ENCODE data around the gene AHSA1. TPM values are rescaled to one million over a fixed set of nuclear protein-coding genes. Genes with fewer than 3 reads are reported as not detected.
"Not testable (repeated sequence)": the region's sequence is repeated elsewhere in the genome, so short reads cannot be mapped to it uniquely, and the experiment has no call there.

Gene AHSA1
- 119 TPM for polyA plus RNA-seq
- long read RNA-seq, donor 1, transcript AHSA1-201 (9 exons, 1,402 nt): major isoform, 21 of 25 reads
- long read RNA-seq, donor 1, partial matches to known transcripts: 0 of 25 reads
- long read RNA-seq, donor 1, other reads (novel, unspliced or antisense): 0 of 25 reads
- long read RNA-seq, donor 2, transcript AHSA1-201 (9 exons, 1,402 nt): major isoform, 34 of 63 reads
- long read RNA-seq, donor 2, transcript AHSA1-207 (5 exons, 561 nt): minor isoform, 7 of 63 reads
- long read RNA-seq, donor 2, partial matches to known transcripts: 15 of 63 reads
- long read RNA-seq, donor 2, other reads (novel, unspliced or antisense): 0 of 63 reads
- long read RNA-seq, donor 3: 0 reads
- long read RNA-seq, donor 4, partial matches to known transcripts: 0 of 1 reads
- long read RNA-seq, donor 4, other reads (novel, unspliced or antisense): 0 of 1 reads
- long read RNA-seq, donor 5, transcript AHSA1-201 (9 exons, 1,402 nt): major isoform, 9 of 14 reads
- long read RNA-seq, donor 5, partial matches to known transcripts: 0 of 14 reads
- long read RNA-seq, donor 5, other reads (novel, unspliced or antisense): 0 of 14 reads
- long read RNA-seq, donor 6, transcript AHSA1-201 (9 exons, 1,402 nt): major isoform, 20 of 28 reads
- long read RNA-seq, donor 6, partial matches to known transcripts: 0 of 28 reads
- long read RNA-seq, donor 6, other reads (novel, unspliced or antisense): 0 of 28 reads
- long read RNA-seq, donor 7, transcript AHSA1-201 (9 exons, 1,402 nt): major isoform, 12 of 16 reads
- long read RNA-seq, donor 7, partial matches to known transcripts: 0 of 16 reads
- long read RNA-seq, donor 7, other reads (novel, unspliced or antisense): 0 of 16 reads
- long read RNA-seq, donor 8, transcript AHSA1-201 (9 exons, 1,402 nt): major isoform, 45 of 72 reads
- long read RNA-seq, donor 8, transcript AHSA1-208 (2 exons, 832 nt): minor isoform, 6 of 72 reads
- long read RNA-seq, donor 8, partial matches to known transcripts: 18 of 72 reads
- long read RNA-seq, donor 8, other reads (novel, unspliced or antisense): 0 of 72 reads
- long read RNA-seq, donor 9, transcript AHSA1-201 (9 exons, 1,402 nt): major isoform, 31 of 41 reads
- long read RNA-seq, donor 9, partial matches to known transcripts: 0 of 41 reads
- long read RNA-seq, donor 9, other reads (novel, unspliced or antisense): 0 of 41 reads
- long read RNA-seq, donor 10, transcript AHSA1-201 (9 exons, 1,402 nt): major isoform, 32 of 34 reads
- long read RNA-seq, donor 10, partial matches to known transcripts: 0 of 34 reads
- long read RNA-seq, donor 10, other reads (novel, unspliced or antisense): 0 of 34 reads
- long read RNA-seq, donor 11, transcript AHSA1-201 (9 exons, 1,402 nt): major isoform, 25 of 33 reads
- long read RNA-seq, donor 11, partial matches to known transcripts: 5 of 33 reads
- long read RNA-seq, donor 11, other reads (novel, unspliced or antisense): 0 of 33 reads

DNA sequence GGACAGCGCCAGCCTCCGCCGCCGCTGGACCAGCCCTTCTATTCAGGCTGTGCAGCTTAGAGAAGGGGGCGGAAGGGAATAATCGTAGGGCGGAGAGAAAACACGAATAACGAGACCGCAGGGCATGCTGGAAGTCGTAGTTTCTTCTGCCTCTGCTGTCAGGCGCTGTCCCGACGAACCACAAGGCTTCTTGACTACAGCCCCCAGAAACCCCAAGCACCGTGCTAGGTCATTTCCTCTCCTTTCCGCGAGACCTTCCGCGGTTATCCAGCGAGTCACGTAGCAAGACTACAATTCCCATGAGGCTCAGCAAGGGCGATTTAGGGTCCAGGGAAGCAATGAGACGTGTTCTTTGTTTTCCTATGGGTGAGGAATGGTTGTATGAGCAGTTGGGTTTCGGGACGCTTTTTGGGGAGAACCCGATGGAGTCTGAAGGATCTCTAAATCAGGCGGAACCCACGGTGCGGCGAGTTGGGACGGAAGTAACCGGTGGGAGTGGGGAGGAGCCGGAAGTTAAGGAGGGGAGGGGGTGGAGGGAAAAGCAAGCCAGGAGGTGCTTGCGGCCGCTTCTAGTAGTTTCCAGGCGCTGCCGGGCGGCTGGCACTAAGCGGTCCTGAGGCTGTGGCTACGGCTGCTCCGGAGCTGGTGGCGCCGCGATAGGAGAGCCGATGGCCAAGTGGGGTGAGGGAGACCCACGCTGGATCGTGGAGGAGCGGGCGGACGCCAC lies at the start of gene AHSA1, which contains the start of gene VIPAS39:
Gene AHSA1, plus strand, starts transcription at position 572 of the 727 bp plus-strand sequence. Its CDS starts 97 bp downstream, at position 669.
Gene VIPAS39, minus strand, starts transcription at position 80 of the 727 bp plus-strand sequence. CDS start 3,499 bp downstream, outside the sequence.
- Histone ChIP-seq H3K9me3 (ENCODE audit: control insufficient read depth, low read depth, low read length) (no peaks in the 10 kb centered on the region), H3K4me1 (ENCODE audit: control insufficient read depth, insufficient read depth, low read length) (peaks cover 4% of the 10 kb centered on the region), H3K27ac (ENCODE audit: low read length) (peak within 1 kb of the TSS; percentile 88), H3K4me3 (ENCODE audit: low read length) (peak within 1 kb of the TSS; percentile 91), H3K27me3 (ENCODE audit: control insufficient read depth, insufficient read depth, low read length) (no peaks in the 10 kb centered on the region), H3K36me3 (ENCODE audit: control insufficient read depth, insufficient read depth, low read length) (peaks cover 36% of the 10 kb centered on the region)
- WGBS (ENCODE audit: insufficient coverage, low lambda C conversion rate): no CpG with 5 or more reads among the region's 50 CpGs
- DNase-seq: peak; percentile 99 to 100

DNA sequence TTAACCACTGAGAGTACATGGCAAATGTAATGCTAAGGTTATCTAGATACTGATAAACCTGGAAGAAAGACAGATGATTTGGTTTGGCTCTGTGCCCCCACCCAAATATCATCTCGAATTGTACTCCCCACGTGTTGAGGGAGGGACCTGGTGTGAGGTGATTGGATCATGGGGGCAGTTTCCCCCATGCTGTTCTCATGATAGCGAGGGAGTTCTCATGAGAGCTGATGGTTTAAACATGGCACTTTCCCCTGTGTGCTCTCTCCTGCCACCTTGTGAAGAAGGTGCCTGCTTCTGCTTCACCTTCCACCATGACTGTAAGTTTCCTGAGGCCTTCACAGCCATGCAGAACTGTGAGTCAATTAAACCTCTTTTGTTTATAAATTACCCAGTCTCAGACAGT lies 48.8 kb upstream of the AHSA1 start:
- H3K27me3 ChIP-seq (ENCODE audit: control insufficient read depth, insufficient read depth, low read length): no peaks in the 10 kb centered on the region
- no peak overlapping the region for H3K27ac ChIP-seq (ENCODE audit: low read length)
- H3K9me3 ChIP-seq (ENCODE audit: control insufficient read depth, low read depth, low read length): no peaks in the 10 kb centered on the region
- no peaks in the 10 kb centered on the region for H3K36me3 ChIP-seq (ENCODE audit: control insufficient read depth, insufficient read depth, low read length)
- H3K4me1 ChIP-seq (ENCODE audit: control insufficient read depth, insufficient read depth, low read length): no peaks in the 10 kb centered on the region
- DNase-seq: peak in 1 of 2 donors; percentile 20
- H3K4me3 ChIP-seq (ENCODE audit: low read length): no peak overlapping the region
- WGBS (ENCODE audit: insufficient coverage, low lambda C conversion rate): no CpG with 5 or more reads among the region's 3 CpGs

DNA sequence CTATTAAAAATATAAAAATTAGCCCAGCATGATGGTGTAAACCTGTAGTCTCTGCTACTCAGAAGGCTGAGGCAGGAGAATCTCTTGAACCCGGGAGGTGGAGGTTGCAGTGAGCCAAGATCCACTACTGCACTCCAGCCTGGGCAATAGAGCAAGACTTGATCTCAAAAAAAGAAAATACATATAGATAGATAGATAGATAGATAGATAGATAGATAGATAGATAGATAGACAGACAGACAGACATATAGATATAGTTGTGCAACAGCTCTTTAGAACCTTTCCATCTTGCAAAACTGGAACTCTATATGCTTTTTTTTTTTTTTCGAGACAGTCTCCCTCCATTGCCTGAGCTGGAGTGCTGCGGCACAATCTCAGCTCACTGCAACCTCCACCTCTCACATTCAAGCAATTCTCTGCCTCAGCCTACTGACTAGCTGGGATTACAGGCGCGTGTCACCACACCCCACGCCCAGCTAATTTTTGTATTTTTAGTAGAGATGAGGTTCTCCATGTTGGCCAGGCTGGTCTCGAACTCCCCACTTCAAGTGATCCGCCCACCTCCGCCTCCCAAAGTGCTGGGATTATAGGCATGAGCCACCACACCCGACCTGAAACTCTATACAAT lies 42.4 kb upstream of the AHSA1 start:
- peaks cover 21% of the 10 kb centered on the region for H3K9me3 ChIP-seq (ENCODE audit: control insufficient read depth, low read depth, low read length)
- WGBS (ENCODE audit: insufficient coverage, low lambda C conversion rate): no CpG with 5 or more reads among the region's 10 CpGs
- not testable (repeated sequence) for H3K36me3 ChIP-seq (ENCODE audit: control insufficient read depth, insufficient read depth, low read length); DNase-seq; H3K4me1 ChIP-seq (ENCODE audit: control insufficient read depth, insufficient read depth, low read length); H3K27ac ChIP-seq (ENCODE audit: low read length); H3K4me3 ChIP-seq (ENCODE audit: low read length); H3K27me3 ChIP-seq (ENCODE audit: control insufficient read depth, insufficient read depth, low read length)

DNA sequence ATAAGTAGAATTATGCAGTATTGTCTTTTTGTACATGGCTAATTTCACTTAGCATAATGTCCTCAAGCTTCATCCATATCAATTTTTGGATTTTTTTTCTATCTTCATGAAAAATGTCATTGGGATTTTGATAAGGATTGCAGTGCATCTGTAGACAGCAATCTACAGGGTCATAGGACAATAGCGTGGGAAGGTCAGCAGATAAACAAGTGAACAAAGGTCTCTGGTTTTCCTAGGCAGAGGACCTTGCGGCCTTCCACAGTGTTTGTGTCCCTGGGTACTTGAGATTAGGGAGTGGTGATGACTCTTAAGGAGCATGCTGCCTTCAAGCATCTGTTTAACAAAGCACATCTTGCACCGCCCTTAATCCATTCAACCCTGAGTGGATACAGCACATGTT lies 41.8 kb upstream of the AHSA1 start:
- H3K9me3 ChIP-seq (ENCODE audit: control insufficient read depth, low read depth, low read length): peaks cover 21% of the 10 kb centered on the region
- H3K36me3 ChIP-seq (ENCODE audit: control insufficient read depth, insufficient read depth, low read length); H3K27me3 ChIP-seq (ENCODE audit: control insufficient read depth, insufficient read depth, low read length); DNase-seq; H3K27ac ChIP-seq (ENCODE audit: low read length); H3K4me3 ChIP-seq (ENCODE audit: low read length); H3K4me1 ChIP-seq (ENCODE audit: control insufficient read depth, insufficient read depth, low read length): not testable (repeated sequence)
- no CpG with 5 or more reads among the region's 3 CpGs for WGBS (ENCODE audit: insufficient coverage, low lambda C conversion rate)

DNA sequence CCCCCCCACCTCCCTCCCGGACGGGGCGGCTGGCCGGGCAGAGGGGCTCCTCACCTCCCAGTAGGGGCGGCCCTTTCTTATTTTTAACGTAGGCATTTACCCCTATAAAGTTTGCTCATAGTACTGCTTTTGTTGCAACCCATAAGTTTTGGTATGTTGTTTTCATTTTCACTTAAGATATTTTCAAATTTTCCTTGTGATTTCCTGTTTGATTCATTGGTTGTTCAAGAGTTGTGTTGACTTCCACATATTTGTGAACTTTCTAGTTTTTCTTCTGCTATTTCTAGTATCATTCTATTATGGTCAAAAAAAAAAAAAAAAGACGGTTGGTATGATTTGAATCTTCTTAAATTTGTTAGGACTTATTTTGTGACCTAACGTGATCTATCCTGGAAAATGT lies 41.1 kb upstream of the AHSA1 start:
- no peak overlapping the region for H3K27ac ChIP-seq (ENCODE audit: low read length)
- WGBS (ENCODE audit: insufficient coverage, low lambda C conversion rate): no CpG with 5 or more reads among the region's 8 CpGs
- no peaks in the 10 kb centered on the region for H3K4me1 ChIP-seq (ENCODE audit: control insufficient read depth, insufficient read depth, low read length)
- no peak for DNase-seq
- peaks cover 21% of the 10 kb centered on the region for H3K9me3 ChIP-seq (ENCODE audit: control insufficient read depth, low read depth, low read length)
- no peaks in the 10 kb centered on the region for H3K27me3 ChIP-seq (ENCODE audit: control insufficient read depth, insufficient read depth, low read length)
- H3K4me3 ChIP-seq (ENCODE audit: low read length): no peak overlapping the region
- peaks cover 10% of the 10 kb centered on the region for H3K36me3 ChIP-seq (ENCODE audit: control insufficient read depth, insufficient read depth, low read length)

DNA sequence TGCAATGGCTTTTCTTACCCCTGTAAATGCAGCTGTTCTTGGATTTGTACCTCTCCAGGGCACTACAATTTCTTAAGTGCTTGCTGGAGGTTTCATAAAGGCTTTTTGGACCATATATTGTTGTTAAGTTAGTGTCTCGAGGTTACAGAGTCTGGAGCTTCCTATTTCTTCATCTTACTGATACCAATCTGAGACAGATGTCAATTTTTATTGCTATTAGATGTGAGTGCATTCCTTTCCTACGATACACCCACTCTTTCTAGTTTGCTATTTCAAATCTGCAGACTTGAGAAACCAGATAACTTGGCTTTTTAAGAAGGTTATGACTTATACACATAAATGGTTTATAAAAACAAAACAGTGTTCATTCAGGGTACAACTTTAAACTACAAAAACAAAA lies 36.7 kb upstream of the AHSA1 start:
- Histone ChIP-seq H3K36me3 (ENCODE audit: control insufficient read depth, insufficient read depth, low read length) (peaks cover 45% of the 10 kb centered on the region), H3K4me1 (ENCODE audit: control insufficient read depth, insufficient read depth, low read length) (no peaks in the 10 kb centered on the region), H3K27me3 (ENCODE audit: control insufficient read depth, insufficient read depth, low read length) (no peaks in the 10 kb centered on the region), H3K9me3 (ENCODE audit: control insufficient read depth, low read depth, low read length) (peaks cover 21% of the 10 kb centered on the region), H3K27ac (ENCODE audit: low read length) (no peak overlapping the region), H3K4me3 (ENCODE audit: low read length) (no peak overlapping the region)
- WGBS (ENCODE audit: insufficient coverage, low lambda C conversion rate): 83% methylated on average over 2 of the region's 2 CpGs
- DNase-seq: no peak

DNA sequence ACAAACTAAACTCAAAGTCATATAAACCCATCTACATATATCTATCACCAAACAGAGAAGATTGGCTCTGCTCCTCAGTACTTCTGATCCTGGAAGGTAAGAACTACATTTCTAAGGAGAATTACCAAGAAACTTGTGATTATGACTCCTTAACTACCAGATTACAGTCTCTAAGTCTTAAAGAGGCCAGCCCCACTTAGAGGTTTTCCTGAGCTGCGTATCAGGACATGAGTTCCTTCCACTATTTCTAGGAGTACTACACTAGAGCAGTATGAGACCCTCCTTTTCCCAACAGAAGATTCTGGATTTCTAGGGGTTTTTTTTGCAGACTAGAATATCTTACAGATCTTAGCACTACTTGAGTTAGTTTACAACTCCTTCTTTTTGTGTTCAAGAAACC lies 34.5 kb upstream of the AHSA1 start, which contains the start of gene NOXRED1:
Gene NOXRED1, minus strand, starts transcription at position 101 of the 400 bp plus-strand sequence. CDS start 634 bp downstream, outside the sequence.
- Histone ChIP-seq H3K27me3 (ENCODE audit: control insufficient read depth, insufficient read depth, low read length) (no peaks in the 10 kb centered on the region), H3K27ac (ENCODE audit: low read length) (no peak within 1 kb of the TSS), H3K4me3 (ENCODE audit: low read length) (no peak within 1 kb of the TSS), H3K36me3 (ENCODE audit: control insufficient read depth, insufficient read depth, low read length) (peaks cover 68% of the 10 kb centered on the region), H3K4me1 (ENCODE audit: control insufficient read depth, insufficient read depth, low read length) (no peaks in the 10 kb centered on the region), H3K9me3 (ENCODE audit: control insufficient read depth, low read depth, low read length) (peaks cover 16% of the 10 kb centered on the region)
- WGBS (ENCODE audit: insufficient coverage, low lambda C conversion rate): no CpG with 5 or more reads among the region's 1 CpG
- no peak for DNase-seq

DNA sequence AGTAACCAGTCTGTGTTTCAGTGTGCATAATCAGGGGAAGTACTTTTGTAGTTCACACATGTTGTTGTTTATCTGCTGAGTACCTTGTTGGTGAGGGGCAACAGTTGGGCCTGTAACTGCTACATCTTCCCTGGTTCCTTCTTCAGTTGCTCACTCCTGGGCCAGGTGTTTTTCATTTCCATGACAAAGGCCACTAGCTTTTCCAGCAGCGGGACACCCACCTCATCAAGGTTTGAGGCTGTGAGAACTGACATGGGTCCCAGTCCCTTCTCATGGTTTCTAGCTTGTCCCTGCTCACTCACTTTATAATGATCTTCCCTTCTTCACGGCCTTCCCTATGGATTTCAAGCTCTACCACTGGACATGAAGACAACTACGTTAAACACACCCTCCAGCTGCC lies 33.0 kb upstream of the AHSA1 start:
- H3K27ac ChIP-seq (ENCODE audit: low read length): no peak overlapping the region
- WGBS (ENCODE audit: insufficient coverage, low lambda C conversion rate): no CpG with 5 or more reads among the region's 3 CpGs
- peaks cover 2% of the 10 kb centered on the region for H3K9me3 ChIP-seq (ENCODE audit: control insufficient read depth, low read depth, low read length)
- peaks cover 80% of the 10 kb centered on the region for H3K36me3 ChIP-seq (ENCODE audit: control insufficient read depth, insufficient read depth, low read length)
- no peaks in the 10 kb centered on the region for H3K27me3 ChIP-seq (ENCODE audit: control insufficient read depth, insufficient read depth, low read length)
- H3K4me1 ChIP-seq (ENCODE audit: control insufficient read depth, insufficient read depth, low read length): no peaks in the 10 kb centered on the region
- no peak for DNase-seq
- no peak overlapping the region for H3K4me3 ChIP-seq (ENCODE audit: low read length)

DNA sequence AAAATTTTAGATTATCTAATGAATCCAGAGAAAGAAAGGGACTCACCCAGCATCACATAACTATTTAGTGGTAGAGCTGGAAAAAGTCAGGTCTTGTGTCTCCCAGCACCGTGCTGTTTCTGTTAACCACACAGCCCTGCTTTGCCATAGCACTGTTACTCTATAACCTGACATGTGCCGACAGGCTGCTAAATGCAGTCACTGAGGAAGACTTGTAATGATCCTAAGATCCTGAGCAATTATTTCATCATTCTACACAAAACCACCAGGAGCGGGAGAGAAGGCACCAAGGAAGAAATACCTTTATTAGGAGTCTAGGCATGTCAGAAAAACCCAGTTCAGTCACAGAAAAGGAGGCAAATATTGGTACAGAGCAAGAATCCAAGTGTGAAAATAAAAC lies 31.5 kb upstream of the AHSA1 start:
- H3K9me3 ChIP-seq (ENCODE audit: control insufficient read depth, low read depth, low read length): no peaks in the 10 kb centered on the region
- no peaks in the 10 kb centered on the region for H3K4me1 ChIP-seq (ENCODE audit: control insufficient read depth, insufficient read depth, low read length)
- H3K4me3 ChIP-seq (ENCODE audit: low read length): no peak overlapping the region
- no peaks in the 10 kb centered on the region for H3K27me3 ChIP-seq (ENCODE audit: control insufficient read depth, insufficient read depth, low read length)
- DNase-seq: no peak
- no peak overlapping the region for H3K27ac ChIP-seq (ENCODE audit: low read length)
- H3K36me3 ChIP-seq (ENCODE audit: control insufficient read depth, insufficient read depth, low read length): peaks cover 78% of the 10 kb centered on the region
- no CpG with 5 or more reads among the region's 3 CpGs for WGBS (ENCODE audit: insufficient coverage, low lambda C conversion rate)
